ENCODE measurements around the gene NNAT. TPM values are rescaled to one million over a fixed set of nuclear protein-coding genes. Genes with fewer than 3 reads are reported as not detected.

The NNAT gene
- total and polyA plus RNA-seq, 2 of the 8 experiments (the other 6 are each of a cell fraction or from before 2014, with no cell fraction given): 66.8 to 175 TPM

DNA sequence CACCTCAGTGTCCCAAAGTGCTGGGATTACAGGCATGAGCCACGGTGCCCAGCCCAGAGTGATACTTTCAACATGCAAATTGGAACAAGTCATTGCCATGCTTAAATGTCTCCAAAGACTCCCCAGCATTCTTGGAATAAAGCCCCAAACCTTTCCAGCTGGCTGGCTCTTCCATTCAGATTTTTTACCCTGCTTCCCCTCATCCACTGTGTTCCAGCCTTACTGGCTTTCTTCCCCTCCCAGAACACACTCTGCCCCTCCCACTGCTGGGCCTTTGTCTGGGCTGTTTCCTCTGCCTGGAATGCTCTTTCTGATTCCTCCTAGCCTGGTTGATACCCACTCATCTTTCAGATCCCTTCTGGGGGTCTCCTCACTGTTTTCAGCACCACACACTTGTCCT, 40.1 kb upstream of the NNAT start:
- POLR2A ChIA-PET (ENCODE audit: partially characterized antibody): interaction anchor here (0.6 to 1.8 kb wide), 4 partner anchors 9 to 1343 kb away, joined by 3 to 6 read pairs (median 3); no protein-coding TSS in a partner anchor
- H3K23me2 ChIP-seq (ENCODE audit: low read depth, low read length): no peaks in the 10 kb centered on the region

More for the DNA sequence above, 40.1 kb upstream of the NNAT start:
- no peak overlapping the region for H3K14ac ChIP-seq (ENCODE audit: insufficient read length)
- H3K4me3 ChIP-seq (ENCODE audit: extremely low read depth in 1 of 4, insufficient read depth in 2 of 4, low read depth in 3 of 4, low read length in 4 of 4): no peak overlapping the region
- no peaks in the 10 kb centered on the region for H3K79me2 ChIP-seq (ENCODE audit: control insufficient read depth in 1 of 2, insufficient read depth in 2 of 2, low read length in 2 of 2)
- no peaks in the 10 kb centered on the region for H3K4me1 ChIP-seq (replicated peaks in 1 of 4; ENCODE audit: control insufficient read depth in 3 of 4, insufficient read depth in 4 of 4, low read length in 3 of 4)
- H3K27me3 ChIP-seq (replicated peaks in 1 of 4; ENCODE audit: control insufficient read depth in 3 of 4, extremely low read depth in 1 of 4, insufficient read depth in 3 of 4, low read length in 3 of 4): no peaks in the 10 kb centered on the region; a peak in 1 of 7 replicates
- no peak overlapping the region for H3K18ac ChIP-seq (ENCODE audit: extremely low read depth, low read length)
- FAIRE-seq (no peak), DNase-seq (ENCODE audit: low read depth in 1 of 2, low spot score in 2 of 2) (no peak)
- no peak overlapping the region for H3K9ac ChIP-seq (replicated peaks in 1 of 4; ENCODE audit: extremely low read depth in 1 of 4, low read depth in 3 of 4, low read length in 3 of 4)
- H3K4ac ChIP-seq (replicated peaks; ENCODE audit: insufficient read length, low read depth, low read length): no peak overlapping the region
- H2BK5ac ChIP-seq (ENCODE audit: low read depth, low read length): no peak overlapping the region
- no peak overlapping the region for H3K23ac ChIP-seq (ENCODE audit: insufficient read length)
- no peak overlapping the region for H2BK15ac ChIP-seq (ENCODE audit: low read length)
- no peaks in the 10 kb centered on the region for H3K79me1 ChIP-seq (ENCODE audit: low read depth, low read length)
- H3K56ac ChIP-seq (replicated peaks; ENCODE audit: insufficient read length, low read depth, low read length): no peak overlapping the region
- no peak for TF ChIP-seq SRF (IDR thresholded peaks at IDR 0.05; ENCODE audit: low read depth, low read length)
- TF ChIP-seq SUZ12 (IDR thresholded peaks at IDR 0.05; ENCODE audit: low read length): no peak
- TF ChIP-seq TCF12 (IDR thresholded peaks at IDR 0.05; ENCODE audit: low read depth, low read length): no peak
- no peak overlapping the region for H2AFZ ChIP-seq (ENCODE audit: low read length)
- H4K20me1 ChIP-seq (replicated peaks in 1 of 2; ENCODE audit: control insufficient read depth in 1 of 2, insufficient read depth in 2 of 2, low read length in 2 of 2): no peaks in the 10 kb centered on the region
- no peak overlapping the region for H2BK20ac ChIP-seq (ENCODE audit: low read length)
- no peak overlapping the region for H4K5ac ChIP-seq (ENCODE audit: insufficient read length, low read depth, low read length)
- no peaks in the 10 kb centered on the region for H3K36me3 ChIP-seq (ENCODE audit: control insufficient read depth in 2 of 4, insufficient read depth in 4 of 4, low read length in 3 of 4)
- CTCF ChIA-PET (ENCODE audit: partially characterized antibody): interaction anchor here (1.3 to 1.6 kb wide), 2 partner anchors 36 to 103 kb away, joined by 3 to 4 read pairs; no protein-coding TSS in a partner anchor
- no peak overlapping the region for H4K91ac ChIP-seq (replicated peaks; ENCODE audit: insufficient read length, low read length)
- no peak overlapping the region for H4K8ac ChIP-seq (ENCODE audit: extremely low read depth, insufficient read depth, low read length)
- no peak overlapping the region for H3K27ac ChIP-seq (ENCODE audit: low read depth, low read length)
- H2AK5ac ChIP-seq (ENCODE audit: low read depth, low read length): no peak overlapping the region
- H2BK120ac ChIP-seq (replicated peaks; ENCODE audit: low read depth, low read length): no peak overlapping the region
- H2BK12ac ChIP-seq (ENCODE audit: low read depth, low read length): no peak overlapping the region
- H3K9me3 ChIP-seq (ENCODE audit: insufficient read depth in 2 of 2, low read depth in 1 of 2, low read length in 1 of 2): peaks cover 0 to 6% of the 10 kb centered on the region in 2 experiments; a peak in 2 of 4 replicates
- 100% methylated on average over 1 of the region's 1 CpG; no CpG with 5 or more reads in 1 of the 2 experiments for WGBS, 2 experiments (ENCODE audit: extremely low coverage in 1 of 2, insufficient coverage in 1 of 2, insufficient read length in 1 of 2, insufficient replicate concordance in 2 of 2, low coverage in 1 of 2, low lambda C conversion rate in 2 of 2, missing lambda C conversion rate in 1 of 2)
- no peak overlapping the region for H3K4me2 ChIP-seq (ENCODE audit: insufficient read depth in 1 of 2, low read depth in 2 of 2, low read length in 2 of 2)
